GM12878 (cell line): ENCODE measurements around the gene MTHFR. TPM values are rescaled to one million over a fixed set of nuclear protein-coding genes. Genes with fewer than 3 reads are reported as not detected.

Experiments used
- ATAC-seq: fragments of 200-7000 bp; cut with Tn5 transposase; 3 replicates; pipeline ENCODE4 v1.9.1; 2020; ENCODE audit warnings: mild to moderate bottlenecking, moderate library complexity
- BruUV-seq: library from RNA; stranded (reverse); fragments of 400-500 nt; replicated peaks from 2 replicates; lab custom pipeline; 2021; lab: Mats Ljungman, UMichigan
- CTCF ChIA-PET: fragments of 300-600 bp; sonication (Branson Sonifier 250); formaldehyde crosslinking; extraction: SDS; loops from one replicate; lab custom pipeline; 2021; ENCODE audit warnings: inconsistent platforms; lab: Yijun Ruan, JAX
- POLR2A ChIA-PET: fragments of 350-600 bp; formaldehyde crosslinking; extraction: SDS; loops from one replicate; lab custom pipeline; 2021; ENCODE audit warnings: inconsistent platforms; lab: Charles Lee
- RAD21 ChIA-PET: fragments of 300-600 bp; sonication (Branson Sonifier 250); formaldehyde crosslinking; loops from one replicate; lab custom pipeline; 2023; ENCODE audit warnings: antibody characterized with exemption; ENCODE audit not compliant: unreplicated experiment; lab: Charles Lee
- SMC1A ChIA-PET: fragments of 300-600 bp; sonication (Branson Sonifier 250); formaldehyde crosslinking; loops from one replicate; lab custom pipeline; 2023; ENCODE audit not compliant: unreplicated experiment, uncharacterized antibody; lab: Charles Lee
- DNase-seq: peaks from one replicate; pipeline ENCODE4 v3.0.0-alpha.2; 2011; ENCODE audit warnings: low read depth, low spot score
- FAIRE-seq: peaks from 3 replicates; lab custom pipeline; 2011; peaks lifted over from hg19 to GRCh38; lab: Jason Lieb, UNC
- H2AFZ ChIP-seq: 2 replicates; pipeline ENCODE4 v1.6.0; 2011; ENCODE audit warnings: low read depth, low read length, control low read depth; ENCODE audit not compliant: control insufficient read depth
- H3K27ac ChIP-seq: 2 replicates; pipeline ENCODE4 v1.5.1; 2011; ENCODE audit warnings: control low read depth; ENCODE audit not compliant: control insufficient read depth, insufficient read depth
- H3K27me3 ChIP-seq, 2 experiments: replicated peaks in 1 of 2; 2 replicates each; pipeline versions ENCODE4 v1.6.0 to v1.6.1; 2011; ENCODE audit warnings: low read length in 1 of 2; ENCODE audit not compliant: control insufficient read depth in 2 of 2, insufficient read depth in 2 of 2
- H3K36me3 ChIP-seq, 2 experiments: 2 replicates each; pipeline ENCODE4 v1.5.1; 2011; ENCODE audit warnings: low read length in 1 of 2; ENCODE audit not compliant: control insufficient read depth in 2 of 2, insufficient read depth in 2 of 2
- H3K4me1 ChIP-seq: 2 replicates; pipeline ENCODE4 v1.6.1; 2011; ENCODE audit warnings: mild to moderate bottlenecking, low read length, moderate library complexity, mixed read lengths; ENCODE audit not compliant: control insufficient read depth, insufficient read depth
- H3K4me2 ChIP-seq: 2 replicates; pipeline ENCODE4 v1.6.0; 2011; ENCODE audit warnings: control low read depth; ENCODE audit not compliant: control insufficient read depth, insufficient read depth
- H3K4me3 ChIP-seq: fragments of 200-600 bp; sonication (generic); 2 replicates; pipeline ENCODE4 v1.5.1; 2016
- H3K79me2 ChIP-seq: 2 replicates; pipeline ENCODE4 v1.6.0; 2011; ENCODE audit warnings: low read length; ENCODE audit not compliant: control insufficient read depth, insufficient read depth
- H3K9ac ChIP-seq: 2 replicates; pipeline ENCODE4 v1.8.0; 2011; ENCODE audit warnings: low read length, control low read depth, mixed read lengths; ENCODE audit not compliant: control insufficient read depth, insufficient read depth
- H3K9me3 ChIP-seq: replicated peaks from 3 replicates; pipeline ENCODE4 v1.5.1; 2011; ENCODE audit warnings: mild to moderate bottlenecking, low read length; ENCODE audit not compliant: control insufficient read depth, insufficient read depth
- H4K20me1 ChIP-seq: 2 replicates; pipeline ENCODE4 v1.6.0; 2011; ENCODE audit not compliant: control insufficient read depth, insufficient read depth
- DPF2 ChIP-seq: fragments of 450-650 bp; IDR thresholded peaks from 2 replicates; pipeline ENCODE4 v1.6.1; 2017; ENCODE audit warnings: mild to moderate bottlenecking
- EED ChIP-seq: sonication (generic); IDR thresholded peaks from 2 replicates; pipeline ENCODE4 v1.6.1; 2016; ENCODE audit warnings: antibody characterized with exemption, low read depth
- HDGF ChIP-seq: fragments of 450-650 bp; IDR thresholded peaks from 2 replicates; pipeline ENCODE4 v1.6.1; 2016; ENCODE audit warnings: antibody characterized with exemption
- NBN ChIP-seq: fragments of 450-650 bp; IDR thresholded peaks from 2 replicates; pipeline ENCODE4 v1.6.1; 2016
- NR2F1 ChIP-seq: fragments of 450-650 bp; conservative IDR thresholded peaks from 2 replicates; pipeline ENCODE4 v1.6.1; 2017; ENCODE audit warnings: mild to moderate bottlenecking
- NRF1 ChIP-seq: conservative IDR thresholded peaks from 2 replicates; pipeline ENCODE4 v1.6.1; 2011; ENCODE audit warnings: mild to moderate bottlenecking, low read depth, low read length, improper control_type of control experiment
- POU2F2 ChIP-seq: IDR thresholded peaks from 3 replicates; pipeline ENCODE4 v1.6.1; 2011; ENCODE audit warnings: low read depth, mild to moderate bottlenecking, low read length, borderline replicate concordance
- SMAD1 ChIP-seq: fragments of 450-650 bp; IDR thresholded peaks from 2 replicates; pipeline ENCODE4 v1.6.1; 2018; ENCODE audit warnings: mild to moderate bottlenecking, low read depth; ENCODE audit not compliant: partially characterized antibody
- SPI1 ChIP-seq: IDR thresholded peaks from 2 replicates; pipeline ENCODE4 v1.6.1; 2011; ENCODE audit warnings: low read depth, mild to moderate bottlenecking, low read length, moderate library complexity, borderline replicate concordance; ENCODE audit not compliant: insufficient read depth
- SUPT20H ChIP-seq: IDR thresholded peaks from 2 replicates; pipeline ENCODE4 v1.6.1; 2011; ENCODE audit warnings: low read depth, mild to moderate bottlenecking, low read length, moderate library complexity, borderline replicate concordance; ENCODE audit not compliant: control insufficient read depth
- WGBS: methylation state at CpG from one replicate; pipeline ENCODE4 v1.1.6; 2016; ENCODE audit warnings: low lambda C conversion rate; ENCODE audit not compliant: insufficient replicate concordance, insufficient coverage; ENCODE audit errors: missing lambda C conversion rate; 5-methylcytosine and 5-hydroxymethylcytosine counted together
- in situ Hi-C: fragments of 300-500 bp; cut with MboI; formaldehyde crosslinking; loops from 9 replicates; pipeline ENCODE4 v1.14.3; 2018; ENCODE audit warnings: mixed read lengths
- intact Hi-C: fragments of 100-400 bp; cut with micrococcal nuclease; formaldehyde crosslinking; loops from one replicate; pipeline ENCODE4 v1.14.2; 2022; ENCODE audit not compliant: unreplicated experiment
- polyA plus RNA-seq, 11 experiments: library from polyadenylated mRNA; depleted of rRNA in 4 of 11; unstranded in 6 of 11; stranded (reverse) in 5 of 11; fragments of >200 nt; fragmentation: Nextera tagmentation in 4 of 11; fragmentation: Illumina TruSeq in 1 of 11; extraction: Ambion mirVana in 4 of 11; extraction: Trizol in 1 of 11; gene quantifications; 1 replicate in 1 of 11; 2 replicates in 10 of 11; pipeline versions ENCODE4 v1.2.1 to v1.2.3, GENCODE V29; 2011 to 2016; ENCODE audit warnings: inconsistent platforms in 2 of 11, missing spikeins in 2 of 11, low read depth in 1 of 11
- total RNA-seq, 4 experiments: library from RNA; depleted of rRNA in 3 of 4; stranded (reverse); fragments of >200 nt in 3 of 4; fragmentation: Illumina TruSeq in 1 of 4; extraction: Trizol in 1 of 4; gene quantifications; 2 replicates each; pipeline versions ENCODE4 v1.2.1 to v1.2.3, GENCODE V29; 2013 to 2021
- TF ChIP-seq, protein P1 (sequence below): fragments of 150-350 bp; IDR thresholded peaks from 2 replicates; pipeline ENCODE4 v1.6.1; 2014; ENCODE audit warnings: mild to moderate bottlenecking, low read depth, low read length
- TF ChIP-seq, protein P2 (sequence below): IDR thresholded peaks from 2 replicates; pipeline ENCODE4 v1.6.1; 2012; ENCODE audit warnings: low read depth, low read length, improper control_type of control experiment

MTHFR gene
- total and polyA plus RNA-seq, 10 of the 15 experiments (the other 5 are each of a cell fraction or from before 2014, with no cell fraction given): 1.0 to 16.8 (median 9.4) TPM

DNA sequence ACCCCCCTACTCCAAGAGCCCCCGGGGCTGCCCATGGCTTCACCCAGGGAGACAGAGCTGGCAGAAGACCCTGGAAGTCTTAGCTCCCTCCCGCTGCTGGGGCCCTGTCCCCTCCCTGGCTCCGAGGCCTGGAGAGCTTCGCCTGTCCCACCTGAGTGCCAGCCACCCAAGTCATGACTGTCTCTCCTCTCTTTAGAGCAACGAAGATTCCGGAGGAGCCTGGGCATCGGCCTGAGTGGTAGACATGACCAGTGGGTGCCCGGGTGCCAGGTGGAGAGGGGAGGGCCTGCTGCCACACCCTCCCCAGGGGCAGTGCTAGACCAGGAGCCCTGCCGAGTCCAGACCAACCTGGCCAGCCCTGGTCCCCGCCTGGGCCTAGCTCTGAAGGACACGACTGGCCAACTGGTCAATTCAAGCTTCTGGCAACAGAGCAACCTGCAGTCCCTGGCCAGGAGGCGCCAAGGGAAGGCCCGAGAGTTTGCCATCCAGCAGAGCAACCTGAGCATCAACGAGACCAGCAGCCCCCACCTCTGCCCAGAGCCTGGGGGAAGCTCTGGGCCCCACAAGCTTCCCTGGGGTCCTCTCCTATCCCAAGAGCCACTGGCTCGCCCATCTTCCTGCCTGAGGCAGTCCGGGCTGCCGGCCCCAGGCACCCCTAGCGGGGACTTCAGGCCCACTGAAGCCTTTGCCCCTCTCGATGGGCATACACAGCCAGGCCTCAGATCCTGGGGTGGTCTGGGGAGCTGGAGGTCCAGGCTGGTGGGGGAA lies 39.9 kb downstream of the MTHFR start (continued):
- TF ChIP-seq, protein P1, sequence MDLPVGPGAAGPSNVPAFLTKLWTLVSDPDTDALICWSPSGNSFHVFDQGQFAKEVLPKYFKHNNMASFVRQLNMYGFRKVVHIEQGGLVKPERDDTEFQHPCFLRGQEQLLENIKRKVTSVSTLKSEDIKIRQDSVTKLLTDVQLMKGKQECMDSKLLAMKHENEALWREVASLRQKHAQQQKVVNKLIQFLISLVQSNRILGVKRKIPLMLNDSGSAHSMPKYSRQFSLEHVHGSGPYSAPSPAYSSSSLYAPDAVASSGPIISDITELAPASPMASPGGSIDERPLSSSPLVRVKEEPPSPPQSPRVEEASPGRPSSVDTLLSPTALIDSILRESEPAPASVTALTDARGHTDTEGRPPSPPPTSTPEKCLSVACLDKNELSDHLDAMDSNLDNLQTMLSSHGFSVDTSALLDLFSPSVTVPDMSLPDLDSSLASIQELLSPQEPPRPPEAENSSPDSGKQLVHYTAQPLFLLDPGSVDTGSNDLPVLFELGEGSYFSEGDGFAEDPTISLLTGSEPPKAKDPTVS: no peak
- TF ChIP-seq EED (no peak), DPF2 (no peak), SMAD1 (no peak), SPI1 (no peak), POU2F2 (no peak), NBN (no peak)
- TF ChIP-seq, protein P2, sequence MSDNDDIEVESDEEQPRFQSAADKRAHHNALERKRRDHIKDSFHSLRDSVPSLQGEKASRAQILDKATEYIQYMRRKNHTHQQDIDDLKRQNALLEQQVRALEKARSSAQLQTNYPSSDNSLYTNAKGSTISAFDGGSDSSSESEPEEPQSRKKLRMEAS: no peak
- TF ChIP-seq, all 136 proteins: peak for 0

DNA sequence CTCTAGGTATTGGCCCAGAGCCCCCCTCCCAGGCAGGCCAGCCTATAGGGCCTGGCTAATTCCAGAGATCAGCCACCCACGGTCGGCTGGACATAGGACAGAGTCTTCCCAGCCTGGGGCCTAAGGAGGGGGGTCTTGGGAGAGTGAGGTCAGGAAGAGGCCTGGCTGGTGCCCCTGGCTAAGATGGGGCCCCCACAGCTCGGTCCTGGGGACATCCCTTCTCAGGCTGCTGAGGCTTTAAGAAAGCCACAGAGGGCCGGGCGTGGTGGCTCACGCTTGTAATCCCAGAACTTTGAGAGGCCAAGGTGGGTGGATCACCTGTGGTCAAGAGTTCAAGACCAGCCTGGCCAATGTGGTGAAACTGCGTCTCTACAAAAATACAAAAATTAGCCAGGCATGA lies 41.2 kb downstream of the MTHFR start:
- H3K4me2 ChIP-seq: no peak overlapping the region
- H4K20me1 ChIP-seq: no peaks in the 10 kb centered on the region
- H3K9me3 ChIP-seq: no peaks in the 10 kb centered on the region
- no peaks in the 10 kb centered on the region; a peak in 1 of 4 replicates for H3K27me3 ChIP-seq
- SMC1A ChIA-PET: no interaction called here
- no peak overlapping the region for H2AFZ ChIP-seq
- POLR2A ChIA-PET: no interaction called here
- intact Hi-C loops (no loop called here), in situ Hi-C loops (no loop called here)
- WGBS: 17% methylated on average over 7 of the region's 7 CpGs
- no peak overlapping the region for H3K9ac ChIP-seq
- TF ChIP-seq HDGF (no peak), NR2F1 (no peak), NRF1 (no peak), SUPT20H (no peak)
- H3K4me1 ChIP-seq: no peaks in the 10 kb centered on the region
- no TSS peak for BruUV-seq
- no peaks in the 10 kb centered on the region for H3K79me2 ChIP-seq
- no peaks in the 10 kb centered on the region for H3K36me3 ChIP-seq
- H3K4me3 ChIP-seq: no peak overlapping the region
- DNase-seq (no peak), ATAC-seq (no peak), FAIRE-seq (no peak)
- no peak overlapping the region for H3K27ac ChIP-seq
- RAD21 ChIA-PET: no interaction called here
- CTCF ChIA-PET: interaction anchor here (1.7 kb wide), 1 partner anchor 20 kb away, joined by 5 read pairs; no protein-coding TSS in a partner anchor
